IPS-18c (cell line): ENCODE data around the gene DSTN.

Experiments used
- H3K4me3 ChIP-seq: 2 replicates; pipeline ENCODE4 v1.7.0; 2013; ENCODE audit warnings: low read depth, mild to moderate bottlenecking, low read length, moderate library complexity; ENCODE audit not compliant: insufficient read depth
- H3K9me3 ChIP-seq: one replicate; pipeline ENCODE4 v1.6.1; 2013; ENCODE audit warnings: mild to moderate bottlenecking, low read length, moderate library complexity; ENCODE audit not compliant: control insufficient read depth, insufficient read depth

Gene DSTN

GRCh38 chr20:17569616-17570346, at the start of gene DSTN:
Gene DSTN, plus strand, starts transcription at chr20:17570075. Its CDS starts 134 bp downstream, at chr20:17570209.
- peak within 1 kb of the TSS; percentile 94 for H3K4me3 ChIP-seq
- no peaks in the 10 kb centered on the region for H3K9me3 ChIP-seq

GRCh38 chr20:17520583-17520982, 49.3 kb upstream of the DSTN start:
- no peaks in the 10 kb centered on the region for H3K9me3 ChIP-seq
- no peak overlapping the region for H3K4me3 ChIP-seq

DNA sequence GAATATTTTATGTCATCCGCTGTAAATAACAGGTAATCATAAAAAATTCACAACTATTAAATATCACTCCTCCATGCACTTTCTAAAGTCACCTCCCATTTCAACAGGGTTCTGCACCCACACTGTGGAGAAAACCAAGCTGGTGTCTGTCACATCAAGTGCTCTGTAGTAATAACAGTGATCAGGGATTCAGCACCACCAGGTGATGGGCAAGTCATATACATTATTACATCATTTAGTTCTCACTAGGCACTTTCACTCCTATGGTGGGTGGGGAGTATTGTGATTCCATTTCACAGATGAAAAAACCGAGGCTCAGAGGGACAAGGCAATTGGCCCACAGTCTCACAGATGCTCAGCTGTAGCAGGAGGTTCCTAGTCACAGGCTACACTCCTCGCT, 47.3 kb upstream of the DSTN start:
- no peak overlapping the region for H3K4me3 ChIP-seq

GRCh38 chr20:17523326-17523725, 46.5 kb upstream of the DSTN start:
- Histone ChIP-seq H3K4me3 (no peak overlapping the region), H3K9me3 (no peaks in the 10 kb centered on the region)

More for the DNA sequence above, 47.3 kb upstream of the DSTN start:
- H3K9me3 ChIP-seq, result no peaks in the 10 kb centered on the region

DNA sequence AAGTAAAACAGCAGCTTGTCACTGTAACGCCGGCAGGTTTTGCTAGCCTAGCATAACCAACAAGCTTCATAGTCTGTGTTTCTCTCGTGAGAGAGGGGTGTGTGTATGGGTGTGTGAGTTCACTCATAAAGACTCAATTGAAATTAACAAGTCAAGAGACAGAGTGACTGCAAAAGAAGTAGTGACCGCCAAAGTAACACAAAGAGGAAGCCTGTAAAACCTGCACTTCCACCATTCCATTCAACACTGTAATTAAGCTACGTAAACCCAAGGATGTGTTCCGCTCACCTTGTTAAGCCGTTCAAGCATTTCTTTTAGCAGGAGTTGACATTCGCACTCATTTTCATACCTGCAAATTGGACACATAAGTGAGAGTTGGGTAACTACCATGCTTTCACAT, 45.3 kb upstream of the DSTN start:
- H3K4me3 ChIP-seq, result no peak overlapping the region

GRCh38 chr20:17525132-17525531, 44.7 kb upstream of the DSTN start:
- Histone ChIP-seq H3K9me3 (no peaks in the 10 kb centered on the region), H3K4me3 (no peak overlapping the region)

More for the DNA sequence above, 45.3 kb upstream of the DSTN start:
- H3K9me3 ChIP-seq, result no peaks in the 10 kb centered on the region

GRCh38 chr20:17525650-17526049, 44.2 kb upstream of the DSTN start:
- H3K4me3 ChIP-seq, result no peak overlapping the region
- no peaks in the 10 kb centered on the region for H3K9me3 ChIP-seq

GRCh38 chr20:17529586-17529985, 40.3 kb upstream of the DSTN start:
- no peak overlapping the region for H3K4me3 ChIP-seq
- no peaks in the 10 kb centered on the region for H3K9me3 ChIP-seq

DNA sequence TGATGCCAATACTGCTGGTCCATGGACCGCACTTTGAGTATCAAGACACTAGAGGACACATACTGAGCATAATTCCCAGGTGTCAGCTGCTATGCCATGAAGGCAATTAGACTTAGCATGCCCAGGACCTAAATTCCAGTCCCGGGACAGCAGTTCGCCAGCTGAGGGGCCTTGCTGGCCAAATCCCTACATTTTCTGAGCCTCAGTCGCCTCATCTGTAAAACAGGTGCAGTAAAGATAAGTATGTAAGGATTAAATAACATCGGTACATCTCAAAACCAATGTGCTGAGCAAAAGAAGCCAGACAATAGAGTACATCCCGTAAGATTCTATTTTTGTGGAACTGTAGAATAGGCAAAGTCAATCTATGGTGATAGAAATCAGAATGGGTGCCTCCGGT, 39.7 kb upstream of the DSTN start:
- Histone ChIP-seq H3K9me3 (no peaks in the 10 kb centered on the region), H3K4me3 (no peak overlapping the region)

DNA sequence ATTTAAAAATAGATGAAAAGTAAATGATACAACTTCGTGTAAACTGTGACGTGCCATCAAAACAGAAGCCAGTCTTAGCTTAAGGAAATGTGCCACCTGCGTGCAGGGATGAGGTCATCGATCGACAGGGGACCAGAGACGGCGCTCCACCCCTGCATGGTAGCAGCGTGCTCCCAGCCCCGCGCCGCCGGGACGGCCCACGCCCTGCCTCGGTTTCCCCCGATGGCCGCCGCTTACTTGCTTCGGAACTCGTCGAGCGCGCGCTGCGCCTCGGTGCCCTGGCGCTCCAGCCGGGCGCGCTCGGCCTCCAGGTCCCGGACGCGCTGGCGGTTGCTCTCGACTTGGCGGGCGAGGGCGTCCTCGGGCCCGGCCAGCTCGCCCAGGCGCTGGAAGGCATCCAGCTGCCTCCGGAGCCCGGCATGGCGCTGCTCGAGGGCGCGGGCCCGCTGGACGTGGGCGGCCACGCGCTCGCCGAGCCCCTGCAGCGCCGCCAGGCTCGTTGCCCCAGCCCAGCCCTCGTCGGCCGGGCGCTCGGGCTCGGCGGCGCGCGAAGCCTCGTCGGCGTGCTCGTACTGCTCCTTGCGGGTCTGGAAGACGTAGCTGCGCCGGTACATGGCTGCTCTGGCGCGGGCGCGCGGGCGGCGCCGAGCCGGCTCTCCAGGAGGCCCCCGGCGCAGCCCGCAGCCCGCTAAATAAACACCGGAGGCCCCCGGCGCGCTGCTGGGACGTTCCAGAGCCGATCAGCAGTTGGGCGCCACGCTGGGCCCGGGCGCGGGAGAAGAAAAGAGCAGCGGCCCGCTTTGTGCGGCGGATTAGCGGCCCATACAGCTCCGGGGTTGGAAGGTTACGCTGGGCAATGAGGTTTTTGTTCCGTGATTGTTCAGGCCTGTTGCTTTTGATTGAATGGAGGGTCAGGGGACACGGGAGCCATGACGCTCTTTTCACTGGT, 38.9 kb upstream of the DSTN start, which contains the start of gene BFSP1:
BFSP1 (minus strand) TSS at position 664 of the 949 bp plus-strand sequence; CDS start at position 614, 50 bp downstream.
- Histone ChIP-seq H3K4me3 (peak within 1 kb of the TSS; percentile 63), H3K9me3 (no peaks in the 10 kb centered on the region)

DNA sequence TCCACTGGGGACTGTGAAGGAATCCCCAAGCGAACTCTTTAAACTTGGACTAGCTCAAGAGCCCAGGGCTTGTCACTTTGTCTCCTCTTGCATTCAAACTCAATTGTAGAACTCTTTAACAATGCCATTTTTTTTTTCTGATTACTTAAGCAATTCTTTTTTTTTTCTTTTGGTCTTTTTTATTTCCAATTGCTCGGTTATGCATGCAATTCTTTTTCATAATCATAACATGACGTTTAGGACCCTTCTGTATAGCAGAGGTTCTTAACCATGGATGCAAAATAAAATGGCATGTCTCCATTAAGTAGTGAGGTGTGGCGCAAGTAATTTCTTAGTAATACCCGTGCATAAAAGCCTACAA, 38.2 kb upstream of the DSTN start:
- peak overlapping the region; percentile 63 for H3K4me3 ChIP-seq
- H3K9me3 ChIP-seq, result no peaks in the 10 kb centered on the region

DNA sequence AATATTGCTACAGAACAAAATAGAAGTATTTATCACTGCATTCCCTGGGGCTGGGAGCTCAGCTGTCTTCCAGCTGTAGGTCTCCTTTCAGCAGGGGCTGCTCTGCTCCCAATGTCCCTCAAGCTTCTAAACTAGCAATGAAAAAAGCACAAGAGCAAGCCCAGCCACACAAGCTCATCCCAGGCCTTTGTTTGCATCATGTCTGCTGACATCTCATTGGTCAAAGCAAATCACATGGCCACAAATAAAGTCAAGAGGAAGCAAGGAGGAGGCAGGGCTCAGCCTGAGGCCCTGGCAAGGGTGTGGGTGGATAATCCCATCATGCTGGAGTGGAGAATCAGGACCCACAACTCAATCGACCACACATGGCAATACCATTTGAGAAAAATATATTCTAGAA, 36.5 kb upstream of the DSTN start:
- H3K9me3 ChIP-seq, result no peaks in the 10 kb centered on the region
- H3K4me3 ChIP-seq, result no peak overlapping the region

DNA sequence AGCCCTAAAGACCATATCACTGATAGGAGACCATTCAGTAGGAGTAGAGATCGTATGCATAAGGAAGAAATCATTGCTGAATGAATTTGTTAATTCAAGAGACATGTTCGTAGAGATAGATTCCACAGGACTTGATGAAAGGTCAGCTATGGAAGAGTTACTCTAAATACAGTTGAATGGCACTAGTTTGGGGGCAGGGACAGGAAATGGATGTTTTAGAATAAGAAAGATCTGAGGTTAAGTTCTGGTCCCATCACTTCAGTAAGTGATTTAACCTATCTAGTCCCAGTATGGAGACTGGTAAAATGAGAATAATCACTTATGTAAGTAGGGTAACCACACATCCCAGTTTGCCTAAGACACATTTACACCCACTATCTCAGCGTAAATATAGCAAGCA, 35.8 kb upstream of the DSTN start:
- Histone ChIP-seq H3K4me3 (no peak overlapping the region), H3K9me3 (no peaks in the 10 kb centered on the region)

GRCh38 chr20:17536944-17537444, 32.9 kb upstream of the DSTN start:
- H3K9me3 ChIP-seq, result no peaks in the 10 kb centered on the region
- H3K4me3 ChIP-seq, result no peak overlapping the region

DNA sequence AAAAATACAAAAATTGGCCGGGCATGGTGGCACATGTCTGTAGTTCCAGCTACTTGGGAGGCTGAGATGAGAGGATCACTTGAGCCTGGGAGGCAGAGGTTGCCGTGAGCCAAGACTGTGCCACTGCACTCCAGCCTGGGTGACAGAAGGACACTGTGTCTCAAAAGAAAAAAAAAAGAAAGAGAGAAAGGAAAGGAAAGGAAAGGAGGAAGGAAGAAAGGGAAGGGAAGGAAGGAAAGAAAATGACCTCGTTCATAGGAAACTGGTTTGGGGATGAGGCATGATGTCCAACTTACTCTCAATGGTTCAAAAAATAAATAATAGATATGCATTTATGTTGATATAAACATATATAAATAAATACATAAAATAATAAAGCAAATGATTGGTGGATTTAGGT, 31.9 kb upstream of the DSTN start:
- Histone ChIP-seq H3K4me3 (no peak overlapping the region), H3K9me3 (no peaks in the 10 kb centered on the region)

GRCh38 chr20:17538517-17539170, 31.2 kb upstream of the DSTN start:
- Histone ChIP-seq H3K4me3 (no peak overlapping the region), H3K9me3 (no peaks in the 10 kb centered on the region)

DNA sequence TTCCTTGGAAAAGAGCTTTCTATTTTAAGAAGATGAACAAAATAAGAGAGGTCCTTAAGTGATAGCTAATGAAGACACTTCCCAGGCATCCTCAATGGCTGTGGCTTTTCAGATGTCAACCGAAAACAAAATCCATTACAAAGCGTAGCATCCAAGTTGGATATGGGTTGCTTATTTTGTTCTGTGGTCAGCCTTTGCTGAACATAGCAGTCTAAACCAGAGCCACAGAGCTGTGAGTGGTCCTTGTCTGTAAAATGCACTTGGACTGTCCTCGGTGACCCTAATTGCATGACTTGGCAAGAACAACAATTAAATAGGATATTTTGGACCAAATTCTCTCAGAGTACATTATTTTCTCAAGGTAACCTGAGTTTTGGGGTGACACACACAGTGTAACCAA, 28.3 kb upstream of the DSTN start:
- Histone ChIP-seq H3K9me3 (no peaks in the 10 kb centered on the region), H3K4me3 (no peak overlapping the region)
